GM19455 (cell line): ENCODE results near the gene SYNRG.

Experiments used
- ATAC-seq: cut with Tn5 transposase; IDR thresholded peaks from one replicate; pipeline ENCODE4 v1.9.1; 2021; ENCODE audit not compliant: unreplicated experiment

The SYNRG gene

DNA sequence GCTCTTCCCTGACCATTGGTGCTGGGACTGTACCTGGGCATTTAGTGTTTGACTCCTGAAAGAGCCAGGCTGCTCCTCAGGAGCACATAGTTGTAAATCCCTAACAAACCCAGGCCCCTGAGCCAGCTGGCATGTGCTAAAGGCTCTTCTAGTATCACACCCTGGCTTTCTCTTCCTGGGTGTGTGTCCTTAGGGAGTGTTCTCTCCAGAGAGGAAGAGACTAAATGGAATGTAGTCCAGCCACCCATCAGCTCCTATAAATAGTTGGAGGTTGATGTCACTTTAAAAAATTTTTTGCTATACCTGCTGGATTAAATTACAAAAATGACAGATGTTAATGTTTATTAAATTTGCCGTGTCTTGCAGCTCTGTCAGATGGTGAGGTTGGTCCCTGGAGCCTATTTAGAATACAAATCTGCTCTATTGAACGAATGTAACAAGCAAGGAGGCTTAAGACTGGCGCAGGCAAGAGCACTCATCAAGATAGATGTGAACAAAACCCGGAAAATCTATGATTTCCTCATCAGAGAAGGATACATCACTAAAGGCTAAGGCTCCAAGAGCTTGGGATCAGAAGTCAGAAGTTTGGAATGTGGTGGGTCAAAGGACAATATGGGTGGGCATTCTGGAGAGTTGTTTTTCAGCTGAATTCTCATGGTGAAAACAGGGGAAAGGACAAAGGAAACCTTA, 132.6 kb downstream of the SYNRG start:
- ATAC-seq: no peak

DNA sequence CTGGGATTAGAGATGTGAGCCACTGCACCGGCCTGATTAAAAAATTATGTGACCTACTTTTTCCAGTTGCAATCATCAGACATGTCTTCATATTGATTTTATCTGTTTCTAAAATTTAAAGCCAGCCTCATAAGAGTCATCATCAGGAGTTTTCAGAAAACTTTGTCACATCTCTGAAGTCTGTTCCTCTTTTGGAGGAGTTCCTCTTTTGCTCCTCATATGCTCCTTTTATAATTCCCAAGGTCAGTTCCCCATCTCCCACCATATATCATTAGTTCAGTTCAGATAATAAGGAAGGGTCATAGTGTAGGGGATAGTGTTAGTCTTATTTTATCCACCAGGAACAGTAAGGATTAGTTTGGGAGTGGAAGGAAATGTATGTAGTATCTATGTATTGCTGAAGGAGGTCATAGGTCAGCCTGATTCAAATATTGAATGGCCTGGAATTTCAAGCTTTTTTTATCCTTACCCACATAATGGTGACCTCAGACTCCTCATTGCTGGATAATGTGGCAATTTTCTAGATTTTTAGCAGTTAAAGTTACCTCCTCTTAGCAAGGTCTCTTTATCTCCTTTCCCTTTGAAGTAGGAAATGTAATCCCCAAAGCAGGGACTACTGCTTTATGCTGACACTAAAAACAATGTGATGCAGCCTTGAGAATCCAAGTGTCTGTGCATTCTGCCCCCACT, 133.3 kb downstream of the SYNRG start:
- no peak for ATAC-seq

DNA sequence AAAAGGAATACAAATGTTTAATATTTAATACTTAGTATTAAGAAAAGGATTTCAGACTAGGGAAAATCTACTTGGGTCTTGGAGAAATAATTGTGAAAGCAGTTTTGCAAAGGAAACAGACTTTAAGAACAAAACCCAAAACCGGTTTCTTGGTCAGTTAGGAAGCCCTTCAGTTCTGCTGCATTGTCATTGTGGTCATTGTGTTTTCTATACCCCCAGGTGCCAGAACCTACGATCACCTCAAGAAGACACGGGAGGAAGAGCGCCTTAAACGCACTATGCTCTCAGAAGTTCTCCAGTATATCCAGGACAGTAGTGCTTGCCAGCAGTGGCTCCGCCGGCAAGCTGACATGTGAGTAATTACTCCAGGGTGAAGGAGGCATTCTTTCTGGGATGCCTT, 139.0 kb downstream of the SYNRG start:
- ATAC-seq: no peak

DNA sequence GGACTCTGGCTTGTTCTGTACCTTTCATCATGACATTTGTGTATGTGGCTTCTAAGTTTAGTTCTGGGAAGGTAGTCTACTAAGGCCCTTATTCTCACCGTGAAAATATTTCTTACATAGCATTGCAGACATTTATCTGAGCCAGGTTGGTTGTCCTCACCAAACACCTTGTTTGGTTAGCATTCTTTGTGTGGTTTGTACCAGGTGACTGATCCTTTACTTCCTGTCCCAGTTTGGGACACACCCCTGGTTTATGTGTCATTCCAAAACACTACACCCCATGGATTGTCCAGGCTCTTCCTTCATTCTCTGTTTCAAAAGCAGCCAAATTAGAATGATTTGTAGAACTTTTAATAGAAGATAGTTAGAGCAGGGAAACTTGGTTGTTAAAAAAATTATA, 142.7 kb downstream of the SYNRG start:
- ATAC-seq: no peak

GRCh38 chr17:37465069-37465616, 144.1 kb downstream of the SYNRG start:
- ATAC-seq: no peak
